ENCODE results near the gene ZBTB20.

Gene ZBTB20

DNA sequence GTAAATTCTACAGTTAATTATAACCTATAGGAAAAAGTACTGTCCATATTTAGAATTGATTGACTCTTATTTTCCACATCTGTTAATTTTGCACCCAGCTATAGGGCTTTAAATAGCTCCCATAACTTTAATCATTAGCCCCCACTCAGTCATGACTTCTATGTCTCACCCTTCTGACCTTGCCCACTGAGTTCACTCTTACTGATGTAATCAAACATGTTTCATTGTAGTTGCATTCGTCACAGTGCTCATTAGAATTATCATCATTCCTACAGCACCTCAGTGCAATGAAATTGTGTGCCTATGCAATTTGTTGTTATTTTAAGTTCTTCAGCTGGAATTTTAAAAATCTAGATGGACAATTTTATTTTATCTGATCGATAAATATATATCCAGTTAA is 701.9 kb downstream of the ZBTB20 start:
- no peak overlapping the region for H3K4me3 ChIP-seq (ENCODE audit: low read length)
- no peak for TF ChIP-seq ZNF274 (IDR thresholded peaks at IDR 0.05; ENCODE audit: low read depth, low read length)

DNA sequence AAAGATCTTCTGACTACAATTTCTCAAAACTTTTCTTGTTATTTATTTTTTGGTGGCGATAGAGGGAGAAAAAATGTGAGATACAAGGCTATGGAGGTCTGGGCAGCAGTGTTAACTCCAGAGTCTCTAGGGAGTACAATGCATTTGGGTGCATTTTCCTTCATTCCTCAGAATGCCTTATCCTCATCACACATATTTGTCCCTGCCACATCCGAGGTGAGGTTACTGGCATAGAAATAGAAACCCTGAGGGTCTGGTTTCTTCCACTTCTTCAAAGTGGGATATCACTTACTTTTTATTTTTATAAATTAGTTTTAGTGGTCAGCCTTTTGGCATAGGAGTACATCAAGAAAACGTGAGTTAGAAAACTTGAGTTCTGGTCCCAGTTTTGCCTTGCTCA is 702.9 kb downstream of the ZBTB20 start:
- no peak overlapping the region for H3K4me3 ChIP-seq (ENCODE audit: low read length)
- TF ChIP-seq ZNF274 (IDR thresholded peaks at IDR 0.05; ENCODE audit: low read depth, low read length): no peak

DNA sequence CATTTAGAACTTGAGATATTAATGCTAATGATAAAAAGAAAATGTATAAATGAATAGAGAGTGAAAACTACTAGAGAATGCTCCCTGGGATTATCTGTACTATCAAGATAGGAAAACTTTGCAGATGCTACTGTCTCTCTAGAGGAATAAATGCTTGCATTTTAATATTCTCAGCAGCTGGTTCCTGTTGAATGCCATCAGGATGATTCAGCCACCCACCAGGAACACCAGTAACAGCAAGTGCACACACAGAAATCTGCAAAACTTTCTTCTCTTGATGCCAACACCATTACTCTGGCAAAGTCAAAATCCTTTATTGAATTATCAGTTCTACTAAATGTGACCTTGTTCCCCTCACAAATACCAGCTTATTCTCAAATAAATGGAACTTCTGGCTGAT is 704.8 kb downstream of the ZBTB20 start:
- no peak for TF ChIP-seq ZNF274 (IDR thresholded peaks at IDR 0.05; ENCODE audit: low read depth, low read length)
- no peak overlapping the region for H3K4me3 ChIP-seq (ENCODE audit: low read length)

DNA sequence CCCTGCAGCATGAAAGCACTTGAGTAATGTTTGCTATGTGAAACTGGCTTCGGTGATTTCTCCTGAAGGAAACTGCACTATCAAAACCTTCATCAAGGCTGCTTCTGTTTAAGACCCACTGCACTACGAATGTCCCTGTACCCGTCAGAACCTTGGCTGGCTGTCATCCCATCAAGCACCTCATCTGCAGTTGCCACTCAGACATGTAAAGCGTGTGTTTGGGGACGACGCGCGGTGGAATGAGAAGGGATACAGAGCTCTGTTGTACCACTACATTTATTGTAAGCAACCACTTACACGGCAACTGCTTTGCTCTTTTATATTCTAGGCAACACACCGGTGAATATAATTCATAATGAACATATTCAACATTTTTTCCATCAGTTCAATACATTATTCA is 705.7 kb downstream of the ZBTB20 start:
- no peak overlapping the region for H3K4me3 ChIP-seq (ENCODE audit: low read length)
- TF ChIP-seq ZNF274 (IDR thresholded peaks at IDR 0.05; ENCODE audit: low read depth, low read length): no peak

DNA sequence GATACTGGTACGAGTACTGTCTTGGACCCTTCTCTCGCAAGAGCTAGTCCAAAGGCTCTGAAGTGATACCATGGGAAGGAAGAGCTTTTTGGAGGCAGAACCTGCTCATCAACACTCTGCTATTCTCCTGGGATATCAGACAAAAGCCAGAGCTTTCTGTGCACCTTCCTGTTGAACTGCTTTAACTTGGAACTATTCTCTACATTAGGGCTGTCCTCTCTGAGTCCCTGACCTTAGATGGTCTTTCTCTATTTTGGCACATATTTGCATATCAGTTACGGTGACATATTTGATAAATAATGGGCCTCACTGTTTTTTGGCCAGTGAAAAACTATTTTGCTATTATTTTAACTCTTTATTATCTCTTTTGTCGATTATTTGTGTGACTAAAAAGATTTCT is 706.4 kb downstream of the ZBTB20 start:
- no peak overlapping the region for H3K4me3 ChIP-seq (ENCODE audit: low read length)
- TF ChIP-seq ZNF274 (IDR thresholded peaks at IDR 0.05; ENCODE audit: low read depth, low read length): no peak

DNA sequence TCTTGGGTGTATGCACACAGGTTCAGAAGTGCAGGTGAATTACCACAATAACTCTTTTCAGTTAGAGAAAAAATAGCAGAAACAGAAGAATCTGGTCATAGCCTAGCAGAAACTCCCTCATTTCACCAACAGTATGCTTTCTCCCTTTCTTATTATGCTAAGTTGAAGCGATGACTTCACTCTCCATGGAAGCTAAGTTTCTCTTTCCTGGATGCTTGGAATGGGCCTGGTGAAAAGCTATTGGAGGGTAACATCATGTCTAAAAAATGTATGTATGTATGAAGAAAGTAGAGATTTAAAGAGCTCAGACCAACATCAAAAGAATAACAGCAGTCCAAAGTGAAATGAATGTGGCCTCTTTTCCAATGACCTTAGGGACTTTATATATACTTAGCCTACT is 707.8 kb downstream of the ZBTB20 start:
- no peak for TF ChIP-seq ZNF274 (IDR thresholded peaks at IDR 0.05; ENCODE audit: low read depth, low read length)

DNA sequence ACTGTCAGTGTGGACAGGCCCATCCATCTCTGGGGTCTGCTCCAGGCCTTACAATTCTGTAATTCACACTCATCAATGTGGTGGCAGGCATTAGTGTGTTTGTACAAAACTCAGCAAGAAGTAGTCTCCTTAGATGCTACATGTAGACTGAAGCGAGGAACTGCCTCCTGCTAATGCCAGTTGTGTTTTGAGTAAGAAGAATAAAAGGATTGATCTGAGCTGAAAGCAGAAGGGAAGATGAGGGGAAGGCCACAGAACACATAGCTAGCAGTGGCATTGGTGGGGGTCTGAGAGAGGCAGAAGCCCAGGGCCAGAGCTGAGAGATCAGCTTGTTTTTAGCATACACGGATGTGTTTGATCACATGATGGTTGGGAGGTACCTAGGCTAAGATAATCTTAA is 709.2 kb downstream of the ZBTB20 start:
- no peak for TF ChIP-seq ZNF274 (IDR thresholded peaks at IDR 0.05; ENCODE audit: low read depth, low read length)
- H3K4me3 ChIP-seq (ENCODE audit: low read length): no peak overlapping the region

More for the DNA sequence above, 707.8 kb downstream of the ZBTB20 start:
- H3K4me3 ChIP-seq (ENCODE audit: low read length): no peak overlapping the region

DNA sequence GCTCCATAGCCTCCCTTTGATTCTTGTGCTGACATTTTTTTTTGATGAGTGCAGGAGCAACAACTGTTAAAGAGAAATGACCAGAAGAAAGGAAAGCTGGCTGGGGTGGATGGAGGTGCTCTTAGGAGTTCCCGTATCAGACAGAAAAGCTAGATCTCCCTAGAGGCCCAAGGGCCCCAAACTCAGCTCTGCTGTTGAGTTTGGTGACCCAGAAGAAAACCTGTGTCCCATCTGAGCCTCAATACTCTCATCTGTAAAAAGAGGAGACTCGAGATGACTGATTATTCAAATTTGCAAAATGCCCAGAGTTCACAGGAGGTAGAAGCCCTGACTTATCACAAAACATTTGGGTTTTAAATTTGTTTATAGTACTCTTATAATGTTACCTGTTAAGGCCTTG is 710.9 kb downstream of the ZBTB20 start:
- TF ChIP-seq ZNF274 (IDR thresholded peaks at IDR 0.05; ENCODE audit: low read depth, low read length): no peak

DNA sequence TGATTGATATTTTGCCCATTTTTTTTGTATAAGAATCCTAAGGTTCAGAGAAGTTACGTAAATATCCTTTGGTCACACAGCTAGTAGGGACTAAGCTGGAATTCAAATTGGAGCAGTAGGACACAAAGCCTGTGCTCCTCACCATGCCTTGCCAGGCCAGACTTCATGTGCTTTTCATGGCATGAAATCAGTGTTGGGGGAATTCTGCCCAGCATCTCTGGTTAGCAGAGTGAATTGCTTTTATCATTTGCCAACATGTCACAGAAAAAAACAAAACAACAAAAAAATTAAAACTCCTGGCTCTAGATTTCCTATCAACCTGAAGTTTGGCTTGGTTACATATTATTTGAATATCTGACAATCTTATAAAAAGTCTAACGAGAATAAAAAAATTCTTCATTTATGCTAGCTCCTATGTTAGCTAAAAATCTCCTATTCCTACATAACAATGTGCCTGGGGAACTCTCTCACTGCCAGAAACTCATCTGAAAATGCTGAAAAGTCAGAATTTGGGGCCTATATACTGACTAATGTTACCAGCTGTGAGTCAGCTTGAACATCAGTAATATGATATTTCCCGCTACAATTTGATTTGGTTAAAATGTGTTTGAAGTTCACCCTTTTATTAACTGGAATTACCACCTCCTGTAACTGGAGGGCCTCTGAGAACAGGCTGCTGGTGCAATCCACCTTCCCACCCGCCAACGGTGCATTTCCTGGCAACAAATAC is 711.5 kb downstream of the ZBTB20 start:
- TF ChIP-seq ZNF274 (IDR thresholded peaks at IDR 0.05; ENCODE audit: low read depth, low read length): no peak
- H3K4me3 ChIP-seq (ENCODE audit: low read length): no peak overlapping the region

More for the DNA sequence above, 710.9 kb downstream of the ZBTB20 start:
- H3K4me3 ChIP-seq (ENCODE audit: low read length): no peak overlapping the region

DNA sequence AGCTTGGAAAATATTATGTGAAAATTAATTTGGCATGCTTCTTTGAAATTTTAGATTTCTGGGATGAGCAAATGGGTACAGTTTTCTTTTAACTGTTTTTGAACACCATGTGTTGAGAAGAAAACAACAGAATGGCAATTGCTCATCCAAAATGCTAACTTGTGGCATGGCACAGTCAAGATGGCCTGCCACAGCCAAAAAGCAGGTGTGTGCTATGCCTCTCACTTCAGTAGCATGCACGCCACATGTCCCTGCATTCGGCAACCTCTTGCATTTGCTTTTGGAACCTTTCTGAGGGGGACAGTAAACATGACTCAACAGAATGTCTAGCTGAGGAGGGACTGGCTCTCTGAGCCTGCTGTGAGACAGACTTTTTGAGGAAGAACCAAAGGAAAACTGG is 714.8 kb downstream of the ZBTB20 start:
- TF ChIP-seq ZNF274 (IDR thresholded peaks at IDR 0.05; ENCODE audit: low read depth, low read length): no peak
- no peak overlapping the region for H3K4me3 ChIP-seq (ENCODE audit: low read length)

DNA sequence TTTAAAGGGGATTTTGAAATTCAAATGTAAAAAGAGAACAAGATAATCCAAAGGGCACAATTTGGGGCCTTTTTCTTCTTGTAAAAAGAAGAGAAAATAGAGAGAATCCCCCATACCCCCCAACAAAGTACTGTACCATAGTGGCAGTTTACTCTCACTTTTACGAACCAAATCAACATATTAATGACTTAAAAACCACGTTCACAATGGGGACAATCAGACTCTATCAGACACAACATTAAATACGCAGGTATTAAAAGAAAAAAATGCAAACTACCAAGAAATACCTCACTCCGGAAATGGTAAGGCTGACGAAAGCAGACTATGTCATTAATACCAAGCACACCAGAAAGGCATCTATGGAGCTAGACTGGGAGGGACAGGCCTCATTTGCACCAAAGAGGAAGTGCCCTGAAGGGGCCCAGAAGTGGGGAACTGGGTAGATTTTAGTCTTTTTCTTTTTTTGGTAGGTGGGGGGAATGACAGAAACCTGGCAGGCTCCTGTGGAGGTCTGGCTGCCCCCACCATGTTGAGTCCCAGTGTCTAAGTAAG is 719.0 kb downstream of the ZBTB20 start:
- no peak overlapping the region for H3K4me3 ChIP-seq (ENCODE audit: low read length)
- no peak for TF ChIP-seq ZNF274 (IDR thresholded peaks at IDR 0.05; ENCODE audit: low read depth, low read length)

DNA sequence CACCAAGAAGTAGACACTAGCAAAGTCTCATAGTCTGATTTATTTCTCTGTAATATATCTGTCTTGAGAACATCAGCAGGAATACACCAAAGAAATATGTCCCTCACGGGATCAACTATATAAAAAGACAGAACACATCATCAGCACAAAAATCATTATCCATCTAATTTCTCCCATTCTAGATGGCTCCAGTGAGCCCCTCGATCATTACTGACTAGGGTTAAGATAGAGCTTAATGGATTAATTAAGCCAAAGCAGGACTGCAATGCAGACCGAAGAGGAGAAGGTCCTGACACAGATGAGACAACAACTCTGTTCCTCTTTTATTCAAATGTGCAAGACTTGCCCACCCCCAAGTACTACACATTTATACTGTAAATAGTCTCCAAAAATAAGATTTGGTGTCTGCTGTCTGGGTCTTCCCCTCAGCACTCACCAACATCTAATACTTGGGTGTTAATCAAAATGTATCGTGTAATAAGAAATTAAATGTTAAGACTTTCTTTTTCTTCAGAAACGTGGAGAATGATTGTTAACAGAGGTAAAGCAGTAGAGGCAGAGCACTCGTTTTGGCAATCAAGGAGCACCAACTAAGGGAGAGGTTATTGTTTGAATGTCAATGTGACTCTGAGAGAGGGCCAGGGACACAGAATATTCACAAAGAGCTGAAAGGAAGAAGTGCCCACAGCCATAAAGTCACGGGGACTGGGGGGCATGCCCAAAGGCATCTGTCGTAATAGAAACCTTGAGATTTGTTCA is 719.6 kb downstream of the ZBTB20 start:
- H3K4me3 ChIP-seq (ENCODE audit: low read length): no peak overlapping the region

DNA sequence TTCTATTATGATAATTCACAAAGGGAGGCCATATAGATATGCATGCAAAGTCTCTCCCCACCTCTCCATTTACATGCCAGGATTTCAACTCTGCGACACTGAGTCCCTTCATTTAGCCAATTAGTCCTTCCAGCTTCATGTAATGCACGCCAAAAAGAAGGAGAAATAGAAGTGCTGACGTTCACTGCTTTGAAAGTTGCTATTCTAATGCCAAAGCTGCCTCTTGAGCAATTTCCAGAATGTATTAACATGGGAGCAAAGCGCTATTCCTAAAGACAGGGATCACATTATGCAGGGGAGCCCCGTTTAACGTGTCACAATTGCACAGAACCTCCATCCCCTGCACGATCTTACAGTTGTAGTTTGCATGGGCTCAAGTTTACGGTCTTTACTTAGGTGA is 722.8 kb downstream of the ZBTB20 start:
- TF ChIP-seq ZNF274 (IDR thresholded peaks at IDR 0.05; ENCODE audit: low read depth, low read length): no peak
- H3K4me3 ChIP-seq (ENCODE audit: low read length): no peak overlapping the region

More for the DNA sequence above, 719.6 kb downstream of the ZBTB20 start:
- no peak for TF ChIP-seq ZNF274 (IDR thresholded peaks at IDR 0.05; ENCODE audit: low read depth, low read length)

DNA sequence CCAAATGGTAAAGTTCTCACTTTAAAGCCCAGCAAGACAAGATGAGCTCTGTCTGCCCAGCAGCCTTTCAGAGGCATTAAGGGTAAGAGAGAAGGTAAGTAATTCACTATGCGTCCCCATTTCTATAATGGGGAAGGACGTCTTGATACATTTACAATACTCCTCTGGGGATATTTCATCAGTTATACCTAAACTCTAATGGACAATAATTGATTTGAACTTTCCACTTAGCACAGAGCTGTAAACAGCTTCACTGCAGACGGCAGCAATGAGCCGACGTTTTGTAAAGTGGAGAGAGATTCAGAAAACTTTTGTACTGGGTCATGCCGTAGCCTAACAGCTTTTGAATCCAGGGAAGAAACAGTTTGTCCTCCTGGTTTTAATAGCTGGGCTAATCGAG is 725.9 kb downstream of the ZBTB20 start:
- H3K4me3 ChIP-seq (ENCODE audit: low read length): no peak overlapping the region

DNA sequence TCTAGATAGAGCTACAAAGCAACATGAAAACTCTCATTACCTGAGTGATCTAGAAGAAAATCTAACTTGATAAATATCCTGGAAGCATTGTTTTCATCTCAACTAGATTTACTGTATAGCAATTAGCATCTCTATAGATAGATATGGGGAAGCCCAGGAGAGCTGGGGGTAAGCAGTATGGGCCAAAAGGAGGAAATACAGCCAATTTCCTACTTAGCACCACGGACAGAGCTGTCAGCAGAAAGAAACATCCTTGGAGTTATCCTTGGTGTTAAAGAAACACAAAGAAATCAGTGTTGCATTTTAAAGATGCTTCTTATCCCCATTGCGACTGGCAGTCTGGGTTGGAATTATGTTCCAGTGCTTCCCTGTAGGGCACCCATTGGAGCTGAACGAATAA is 727.0 kb downstream of the ZBTB20 start:
- no peak overlapping the region for H3K4me3 ChIP-seq (ENCODE audit: low read length)
- TF ChIP-seq ZNF274 (IDR thresholded peaks at IDR 0.05; ENCODE audit: low read depth, low read length): no peak

More for the DNA sequence above, 725.9 kb downstream of the ZBTB20 start:
- no peak for TF ChIP-seq ZNF274 (IDR thresholded peaks at IDR 0.05; ENCODE audit: low read depth, low read length)

All from GM08714 (cell line).